ENCODE data around the gene PAQR6.

- TF ChIP-seq CTCF (IDR thresholded peaks at IDR 0.05) (no peak), POLR2A (IDR thresholded peaks at IDR 0.05) (no peak)
Measured at GRCh38 chr1:156253634-156254033, 5.8 kb upstream of the PAQR6 start.
